ENCODE data around the gene MEI1.

MEI1 gene

GRCh38 chr22:41845380-41846267 is 146.3 kb downstream of the MEI1 start:
- H3K4me3 ChIP-seq (ENCODE audit: low read length): no peak overlapping the region
- TF ChIP-seq CTCF (conservative IDR thresholded peaks at IDR 0.05; ENCODE audit: low read length): no peak
- no peak for DNase-seq (ENCODE audit: low read depth)

DNA sequence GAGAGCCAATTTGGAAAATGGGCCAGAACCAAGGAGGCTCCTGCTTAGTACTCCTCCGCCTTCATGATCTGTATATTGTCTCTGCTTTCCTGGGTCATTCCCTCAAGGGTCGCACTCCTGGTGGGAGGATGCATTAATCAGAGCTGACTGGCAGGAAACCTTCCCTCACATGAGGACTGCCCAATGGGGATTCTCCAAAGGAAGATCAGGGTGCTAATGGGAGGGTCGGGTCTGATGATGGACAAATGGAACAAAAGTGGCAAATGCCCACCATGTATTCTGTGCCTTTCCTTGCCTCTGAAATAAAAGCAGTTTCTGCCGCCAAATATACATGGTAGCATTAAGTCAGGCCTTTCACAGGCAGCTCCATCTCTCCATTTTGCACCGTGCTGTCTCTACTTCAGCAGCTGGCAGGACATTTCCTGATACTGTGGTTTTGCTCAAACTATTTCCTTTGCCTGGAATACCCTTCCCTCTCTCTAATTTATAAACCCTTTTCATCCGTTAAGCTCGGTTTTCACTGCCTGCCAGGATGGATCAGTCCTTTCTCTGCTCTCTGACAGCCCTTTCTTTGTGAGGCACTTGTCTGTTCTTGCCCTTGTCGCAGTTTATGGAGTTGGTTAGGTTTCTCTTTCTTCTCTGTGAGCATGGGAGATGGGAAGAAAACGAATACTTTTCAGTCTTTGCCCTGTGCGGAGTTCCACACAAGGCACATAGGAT is 147.1 kb downstream of the MEI1 start:
- no peak for TF ChIP-seq CTCF (conservative IDR thresholded peaks at IDR 0.05; ENCODE audit: low read length)
- DNase-seq (ENCODE audit: low read depth): no peak
- H3K4me3 ChIP-seq (ENCODE audit: low read length): no peak overlapping the region

DNA sequence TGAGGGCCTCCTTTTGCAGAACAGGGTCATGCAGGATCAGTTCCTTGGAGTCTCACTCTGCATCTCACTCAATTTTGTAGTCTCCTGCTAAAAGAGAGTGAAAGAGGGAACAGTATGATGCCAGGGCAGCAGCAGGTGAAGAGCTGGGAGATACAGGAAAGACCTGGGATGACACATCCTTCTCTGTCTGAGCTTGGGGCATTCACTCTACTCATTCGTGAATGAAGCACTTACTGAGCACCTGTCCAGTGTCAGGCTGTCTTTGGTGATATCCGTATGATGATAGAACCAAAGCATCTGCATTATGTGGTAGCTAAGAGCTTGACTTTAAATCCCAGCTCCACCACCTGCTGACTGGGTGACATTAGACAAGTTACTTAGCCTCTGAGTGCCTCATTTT is 148.0 kb downstream of the MEI1 start:
- no peak for DNase-seq (ENCODE audit: low read depth)
- TF ChIP-seq CTCF (conservative IDR thresholded peaks at IDR 0.05; ENCODE audit: low read length): no peak
- no peak overlapping the region for H3K4me3 ChIP-seq (ENCODE audit: low read length)

GRCh38 chr22:41848468-41848867 is 149.2 kb downstream of the MEI1 start:
- TF ChIP-seq CTCF (conservative IDR thresholded peaks at IDR 0.05; ENCODE audit: low read length): no peak
- DNase-seq (ENCODE audit: low read depth): peak; percentile 28
- no peak overlapping the region for H3K4me3 ChIP-seq (ENCODE audit: low read length)
